8988T (cell line): ENCODE data around the gene NEGR1.
"Not testable (repeated sequence)": the region's sequence is repeated elsewhere in the genome, so short reads cannot be mapped to it uniquely, and the experiment has no call there.

Experiments used
- DNase-seq: peaks from one replicate; pipeline ENCODE4 v3.0.0; 2011

The NEGR1 gene

GRCh38 chr1:71921204-71921603 is 361.1 kb downstream of the NEGR1 start:
- DNase-seq: no peak

DNA sequence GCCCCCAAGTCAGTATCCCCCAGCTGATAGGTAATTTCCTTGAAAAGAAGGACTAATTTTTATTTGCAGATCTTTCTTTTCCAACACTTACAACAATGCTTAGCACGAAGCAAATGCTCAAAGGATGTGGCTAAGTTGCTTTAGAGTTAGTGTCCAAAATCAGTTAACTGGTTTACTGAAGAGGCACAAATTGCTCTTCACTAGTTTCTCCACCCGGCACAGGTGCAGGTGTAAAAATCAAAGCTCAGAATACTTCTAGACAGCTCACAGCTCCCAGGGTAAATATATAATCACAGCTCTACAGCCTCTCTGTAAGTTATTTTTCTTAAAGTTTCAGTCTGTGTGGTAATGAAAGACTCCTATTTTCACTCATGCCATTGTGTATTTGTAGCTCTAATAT is 361.8 kb downstream of the NEGR1 start:
- DNase-seq: no peak

DNA sequence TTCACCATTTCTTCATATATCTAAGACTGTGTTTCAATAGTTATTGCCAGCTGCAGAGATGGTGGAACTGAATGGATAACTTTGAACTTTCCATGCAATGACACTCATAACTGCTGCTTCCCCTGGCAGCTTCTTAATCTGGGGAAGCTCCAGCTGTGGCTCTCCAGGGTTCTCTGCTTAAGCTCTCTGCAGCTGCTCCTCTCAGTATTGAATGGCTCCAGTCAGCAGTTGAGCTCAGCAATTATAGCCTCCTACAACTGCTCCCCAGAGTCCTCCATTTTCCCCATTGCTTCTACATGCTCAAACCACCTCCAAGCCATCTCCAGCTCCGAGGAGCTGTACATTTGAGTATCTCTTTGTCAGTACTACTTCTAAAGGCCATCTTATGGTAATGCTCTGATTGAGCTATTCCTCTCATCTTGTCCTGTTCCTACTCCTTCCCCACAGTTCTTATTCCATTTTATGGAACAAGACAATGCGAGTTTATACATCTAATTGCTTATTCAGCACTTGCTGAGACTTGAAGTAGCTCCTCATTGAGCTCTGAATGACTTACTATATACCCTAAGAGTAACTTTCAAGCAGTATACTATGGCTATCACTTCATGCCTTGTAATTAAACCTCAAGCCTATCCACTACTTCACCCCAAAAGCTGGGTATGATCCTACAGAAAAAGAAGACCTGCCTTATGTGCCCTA is 362.4 kb downstream of the NEGR1 start:
- DNase-seq: no peak

GRCh38 chr1:71918630-71919029 is 363.7 kb downstream of the NEGR1 start:
- no peak for DNase-seq

GRCh38 chr1:71916894-71917293 is 365.4 kb downstream of the NEGR1 start:
- DNase-seq: no peak

DNA sequence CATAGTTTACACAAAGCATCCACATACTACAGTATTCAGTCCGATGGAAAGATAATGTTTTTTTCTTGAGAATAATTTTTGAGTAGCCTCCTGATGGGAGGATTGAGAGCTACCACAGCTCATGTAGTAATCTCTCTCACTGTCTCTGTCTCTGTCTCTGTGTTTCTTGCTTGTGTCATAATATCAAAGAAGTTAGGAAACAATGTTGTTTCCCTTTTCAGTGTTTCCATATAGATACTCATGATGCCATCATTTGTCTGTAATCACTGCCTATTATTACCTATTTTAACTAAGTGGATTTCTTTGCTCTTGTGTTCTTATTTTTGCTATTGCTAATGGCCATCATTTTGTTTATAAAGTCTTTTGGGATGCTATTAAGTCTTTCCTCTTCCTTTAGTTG is 367.7 kb downstream of the NEGR1 start:
- no peak for DNase-seq

GRCh38 chr1:71908871-71909390 is 373.4 kb downstream of the NEGR1 start:
- DNase-seq: no peak

- DNase-seq: no peak
Observed at GRCh38 chr1:71908303-71908702, 374.0 kb downstream of the NEGR1 start.

DNA sequence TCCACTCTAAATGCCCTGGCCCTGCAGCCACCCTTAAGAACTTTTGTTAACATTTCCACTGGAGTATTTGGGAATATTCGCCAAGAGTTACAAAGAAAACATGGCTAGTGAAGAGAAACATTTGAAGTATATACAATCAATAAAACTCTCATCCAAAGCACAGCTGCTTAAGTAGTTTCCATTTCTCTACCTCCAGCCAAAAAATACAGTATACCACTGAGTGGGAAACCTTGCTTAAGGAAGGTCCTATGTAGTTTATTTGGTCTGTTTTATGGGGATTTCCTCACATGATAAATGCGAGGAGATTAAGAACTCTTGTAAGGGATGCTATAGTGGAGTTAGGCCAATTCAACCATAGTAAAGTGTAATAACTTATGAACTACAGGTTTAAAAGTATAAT is 382.5 kb downstream of the NEGR1 start:
- DNase-seq: no peak

DNA sequence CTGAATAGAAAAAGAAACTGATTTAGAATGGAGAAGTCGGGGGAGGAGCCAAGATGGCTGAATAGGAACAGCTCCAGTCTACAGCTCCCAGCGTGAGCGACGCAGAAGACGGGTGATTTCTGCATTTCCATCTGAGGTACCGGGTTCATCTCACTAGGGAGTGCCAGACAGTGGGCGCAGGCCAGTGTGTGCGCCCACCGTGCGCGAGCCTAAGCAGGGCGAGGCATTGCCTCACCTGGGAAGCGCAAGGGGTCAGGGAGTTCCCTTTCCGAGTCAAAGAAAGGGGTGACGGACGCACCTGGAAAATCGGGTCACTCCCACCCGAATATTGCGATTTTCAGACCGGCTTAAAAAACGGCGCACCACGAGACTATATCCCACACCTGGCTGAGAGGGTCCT is 394.2 kb downstream of the NEGR1 start:
- not testable (repeated sequence) for DNase-seq

GRCh38 chr1:71885171-71885570 is 397.2 kb downstream of the NEGR1 start:
- DNase-seq: no peak

- DNase-seq: no peak
Observed at GRCh38 chr1:71882637-71883036, 399.7 kb downstream of the NEGR1 start.

- DNase-seq: no peak
Observed at GRCh38 chr1:71882226-71882625, 400.1 kb downstream of the NEGR1 start.

- DNase-seq: no peak
Observed at GRCh38 chr1:71881611-71882010, 400.7 kb downstream of the NEGR1 start.

GRCh38 chr1:71869326-71869725 is 413.0 kb downstream of the NEGR1 start:
- DNase-seq: no peak

DNA sequence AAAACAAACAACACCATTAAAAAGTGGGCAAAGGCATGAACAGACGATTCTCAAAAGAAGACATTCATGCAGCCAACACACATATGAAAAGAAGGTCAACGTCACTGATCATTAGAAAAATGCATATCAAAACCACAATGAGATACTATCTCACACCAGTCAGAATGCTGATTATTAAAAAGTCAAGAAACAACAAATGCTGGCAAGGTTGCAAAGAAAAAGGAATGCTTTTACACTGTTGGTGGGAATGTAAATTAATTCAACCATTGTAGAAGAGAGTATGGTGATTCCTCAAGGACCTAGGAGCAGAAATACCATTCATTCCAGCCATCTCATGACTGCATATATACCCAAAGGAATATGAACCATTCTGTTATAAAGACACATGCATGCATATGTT is 419.6 kb downstream of the NEGR1 start:
- no peak for DNase-seq

DNA sequence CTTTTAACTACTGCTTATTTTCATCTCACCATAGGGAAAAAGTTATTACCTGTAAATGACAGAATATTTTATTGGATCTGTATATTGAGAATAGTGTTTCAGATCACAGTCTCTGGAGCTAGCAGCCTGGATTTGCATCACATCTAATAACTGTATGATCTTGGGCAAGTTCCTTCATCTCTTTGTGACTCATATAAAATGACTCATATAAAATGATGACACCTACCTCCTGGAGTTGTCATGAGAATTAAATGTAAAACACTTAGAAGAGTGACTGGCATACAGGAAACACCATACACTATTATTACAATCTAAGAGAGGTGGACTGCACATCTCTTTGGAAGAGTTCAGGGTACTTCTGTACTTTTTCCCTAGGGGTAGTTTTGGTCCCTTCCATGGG is 421.3 kb downstream of the NEGR1 start:
- no peak for DNase-seq

- no peak for DNase-seq
Observed at GRCh38 chr1:71859806-71860205, 422.5 kb downstream of the NEGR1 start.

GRCh38 chr1:71857862-71858261 is 424.5 kb downstream of the NEGR1 start:
- no peak for DNase-seq

DNA sequence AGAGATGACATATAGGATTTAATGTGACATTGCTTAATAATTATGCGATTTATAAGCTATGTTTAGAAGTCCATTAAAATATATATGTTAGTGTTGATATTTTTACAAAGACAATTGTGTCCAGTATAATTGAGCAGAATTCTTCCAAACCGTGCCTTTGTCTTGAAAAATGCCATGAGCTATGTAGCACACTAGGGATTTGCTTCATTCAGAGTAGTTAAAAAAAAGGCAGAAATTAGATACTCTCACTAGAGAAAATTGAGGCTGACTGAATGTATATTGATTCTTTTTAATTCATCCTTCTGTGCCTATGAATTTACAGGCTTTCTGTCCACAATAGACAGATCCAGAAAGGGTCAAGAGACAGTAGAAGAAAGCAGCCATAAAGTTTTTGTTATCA is 429.0 kb downstream of the NEGR1 start:
- no peak for DNase-seq

DNA sequence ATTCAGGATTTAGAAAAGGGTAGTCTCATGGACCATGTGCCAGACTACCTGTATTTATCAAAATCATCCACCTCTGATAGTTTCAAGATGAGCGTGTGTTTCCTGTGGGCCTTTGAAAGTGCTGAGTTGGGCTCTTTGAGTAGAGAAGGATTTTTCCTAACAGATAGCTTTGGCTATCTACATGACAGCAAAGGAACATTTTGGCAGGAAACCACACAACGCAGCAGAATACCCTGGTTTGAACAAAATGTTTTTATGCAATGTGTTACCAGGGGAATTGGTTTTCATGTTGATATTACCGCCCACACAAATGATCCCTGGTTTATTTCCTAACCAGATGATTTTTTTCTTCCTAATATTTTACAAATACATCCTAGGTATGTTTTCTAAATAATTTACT is 431.4 kb downstream of the NEGR1 start:
- DNase-seq: no peak

DNA sequence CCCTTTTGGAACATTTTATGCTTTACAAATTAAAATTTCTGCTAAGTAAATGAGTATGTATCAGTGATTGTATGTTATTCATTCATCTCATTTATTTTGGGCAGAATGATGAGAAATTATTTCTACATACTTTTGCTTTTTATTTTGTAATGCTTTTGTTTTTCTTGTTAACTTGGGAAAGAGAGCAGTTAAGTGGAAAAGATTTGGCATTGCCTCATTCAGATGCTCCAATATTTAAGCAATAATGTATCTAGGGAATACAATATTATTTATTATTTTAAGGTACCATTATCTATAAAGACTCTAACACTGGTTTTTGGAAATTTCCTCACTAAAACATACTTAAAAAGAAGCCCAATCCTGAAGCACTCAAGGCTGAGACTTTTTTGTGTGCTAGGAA is 431.8 kb downstream of the NEGR1 start:
- no peak for DNase-seq

DNA sequence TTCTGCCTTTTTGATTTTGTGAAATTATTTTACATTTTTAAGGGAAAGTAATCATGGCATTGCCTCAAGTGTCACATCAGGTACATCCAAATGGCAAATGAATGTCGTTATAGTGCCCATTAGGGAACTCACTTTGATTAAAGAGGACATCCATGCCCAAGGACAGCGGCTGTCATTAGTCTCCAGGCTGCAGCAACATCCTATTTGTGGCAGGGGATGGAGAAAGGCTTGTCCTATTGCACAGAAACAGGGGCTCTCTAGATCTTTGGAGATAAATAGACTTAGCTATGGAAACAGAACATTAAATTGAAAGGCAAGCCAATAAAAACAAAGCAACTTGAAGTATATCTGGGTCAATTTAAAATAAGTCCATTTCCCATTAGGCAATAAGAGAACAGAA is 439.3 kb downstream of the NEGR1 start:
- no peak for DNase-seq

GRCh38 chr1:71839876-71840275 is 442.5 kb downstream of the NEGR1 start:
- no peak for DNase-seq

DNA sequence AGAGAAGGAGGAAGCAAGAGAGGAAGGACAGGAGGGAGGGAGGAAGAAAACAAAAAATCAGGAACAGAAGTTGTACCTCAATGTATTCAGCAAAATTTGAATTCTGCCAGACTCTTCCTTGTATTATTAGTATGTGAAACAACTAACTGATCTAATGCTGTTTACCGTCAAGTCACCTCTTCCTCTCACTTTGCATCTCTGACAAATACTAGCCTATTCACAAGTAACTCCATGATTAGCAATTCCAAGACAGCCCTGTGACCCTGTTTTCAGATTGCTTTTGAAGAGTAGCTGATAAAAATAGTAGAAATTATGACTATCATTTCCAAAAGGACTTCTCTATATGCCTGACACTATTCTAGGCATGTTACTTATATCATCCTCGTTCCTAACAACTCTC is 445.4 kb downstream of the NEGR1 start:
- no peak for DNase-seq
